Tibial nerve (tissue), 4 donors: ENCODE measurements around the gene MRPL2. TPM values are rescaled to one million over a fixed set of nuclear protein-coding genes. Genes with fewer than 3 reads are reported as not detected.

Source experiments
- DNase-seq, 2 donors: peaks; one replicate each; pipeline ENCODE4 v3.0.0-alpha.2; 2019; ENCODE audit warnings: low spot score in 2 of 2
- H3K27ac ChIP-seq, 4 donors: fragments of 200-600 bp; sonication (generic) in 3 of 4; one replicate each; pipeline ENCODE4 v1.5.1; 2017 to 2019; ENCODE audit warnings: mild to moderate bottlenecking in 1 of 4
- H3K27me3 ChIP-seq, 2 donors: fragments of 200-600 bp; sonication (generic) in 1 of 2; one replicate each; pipeline versions ENCODE4 v1.5.1 to v1.6.0; 2017 to 2019
- H3K36me3 ChIP-seq, 3 donors: fragments of 200-600 bp; sonication (generic); one replicate each; pipeline ENCODE4 v1.5.1; 2018 to 2019
- H3K4me1 ChIP-seq, 4 donors: fragments of 200-600 bp; sonication (generic) in 3 of 4; one replicate each; pipeline ENCODE4 v1.5.1; 2017 to 2019
- H3K4me3 ChIP-seq, 4 donors: fragments of 200-600 bp; sonication (generic) in 3 of 4; one replicate each; pipeline ENCODE4 v1.5.1; 2017 to 2019; ENCODE audit warnings: mild to moderate bottlenecking in 1 of 4, moderate library complexity in 1 of 4
- H3K9me3 ChIP-seq, 4 donors: fragments of 200-600 bp; sonication (generic) in 3 of 4; one replicate each; pipeline ENCODE4 v1.5.1; 2017 to 2019
- EP300 ChIP-seq, 2 donors: sonication (generic); formaldehyde crosslinking; IDR thresholded peaks; one replicate each; pipeline ENCODE4 v1.6.1; 2017; ENCODE audit warnings: antibody characterized with exemption in 2 of 2, mild to moderate bottlenecking in 1 of 2
- POLR2A ChIP-seq, 2 donors: fragments of 450-650 bp; IDR thresholded peaks; one replicate each; pipeline ENCODE4 v1.6.1; 2017; ENCODE audit warnings: antibody characterized with exemption in 2 of 2, mild to moderate bottlenecking in 2 of 2, moderate library complexity in 2 of 2
- WGBS, 2 donors: methylation state at CpG; one replicate each; pipeline ENCODE4 v1.1.5; 2018; 5-methylcytosine and 5-hydroxymethylcytosine counted together
- total RNA-seq, 4 donors: library from RNA; depleted of rRNA; stranded (reverse); fragments of >200 nt; gene quantifications; one replicate each; pipeline ENCODE4 v1.1.0, GENCODE V29; 2016
- TF ChIP-seq, protein P1 (sequence below), 5 experiments: fragments of 200-600 bp in 3 of 5; fragments of 450-650 bp in 2 of 5; sonication (generic) in 3 of 5; IDR thresholded peaks; one replicate each; pipeline ENCODE4 v1.5.1; 2016 to 2019; ENCODE audit warnings: antibody characterized with exemption in 5 of 5, mild to moderate bottlenecking in 3 of 5, moderate library complexity in 2 of 5

MRPL2 gene
- total RNA-seq, 4 donors from 2014 or later: 8.4 to 17.3 (median 11.6) TPM

GRCh38 chr6:43075670-43076463, 16.6 kb upstream of the MRPL2 start, which contains the start of gene PTK7:
TSS of gene PTK7 (plus strand) at chr6:43076314. CDS start at chr6:43076489, 175 bp downstream.
- peak within 1 kb of the TSS; percentile 22 to 56 (median 38) for H3K4me3 ChIP-seq
- peaks cover 0 to 27% of the 10 kb centered on the region in 2 donors for H3K27me3 ChIP-seq
- DNase-seq: no peak
- H3K36me3 ChIP-seq: peaks cover 0 to 45% (median 0%) of the 10 kb centered on the region in 3 donors
- H3K27ac ChIP-seq: peak within 1 kb of the TSS in 1 of 4 donors; percentile 13
- WGBS, 2 donors: 14 to 19% methylated on average over 8 to 12 of the region's 60 CpGs
- TF ChIP-seq, protein P1, sequence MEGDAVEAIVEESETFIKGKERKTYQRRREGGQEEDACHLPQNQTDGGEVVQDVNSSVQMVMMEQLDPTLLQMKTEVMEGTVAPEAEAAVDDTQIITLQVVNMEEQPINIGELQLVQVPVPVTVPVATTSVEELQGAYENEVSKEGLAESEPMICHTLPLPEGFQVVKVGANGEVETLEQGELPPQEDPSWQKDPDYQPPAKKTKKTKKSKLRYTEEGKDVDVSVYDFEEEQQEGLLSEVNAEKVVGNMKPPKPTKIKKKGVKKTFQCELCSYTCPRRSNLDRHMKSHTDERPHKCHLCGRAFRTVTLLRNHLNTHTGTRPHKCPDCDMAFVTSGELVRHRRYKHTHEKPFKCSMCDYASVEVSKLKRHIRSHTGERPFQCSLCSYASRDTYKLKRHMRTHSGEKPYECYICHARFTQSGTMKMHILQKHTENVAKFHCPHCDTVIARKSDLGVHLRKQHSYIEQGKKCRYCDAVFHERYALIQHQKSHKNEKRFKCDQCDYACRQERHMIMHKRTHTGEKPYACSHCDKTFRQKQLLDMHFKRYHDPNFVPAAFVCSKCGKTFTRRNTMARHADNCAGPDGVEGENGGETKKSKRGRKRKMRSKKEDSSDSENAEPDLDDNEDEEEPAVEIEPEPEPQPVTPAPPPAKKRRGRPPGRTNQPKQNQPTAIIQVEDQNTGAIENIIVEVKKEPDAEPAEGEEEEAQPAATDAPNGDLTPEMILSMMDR (IDR thresholded peaks at IDR 0.05): no peak
- TF ChIP-seq POLR2A (IDR thresholded peaks at IDR 0.05) (no peak), EP300 (IDR thresholded peaks at IDR 0.05) (no peak)
- H3K4me1 ChIP-seq: peaks cover 0 to 20% (median 3%) of the 10 kb centered on the region in 4 donors
- no peaks in the 10 kb centered on the region for H3K9me3 ChIP-seq

GRCh38 chr6:43074847-43075669, 15.8 kb upstream of the MRPL2 start:
- WGBS, 2 donors: 48 to 70% methylated on average over 3 to 6 of the region's 6 CpGs
- no peak overlapping the region for H3K27ac ChIP-seq

DNA sequence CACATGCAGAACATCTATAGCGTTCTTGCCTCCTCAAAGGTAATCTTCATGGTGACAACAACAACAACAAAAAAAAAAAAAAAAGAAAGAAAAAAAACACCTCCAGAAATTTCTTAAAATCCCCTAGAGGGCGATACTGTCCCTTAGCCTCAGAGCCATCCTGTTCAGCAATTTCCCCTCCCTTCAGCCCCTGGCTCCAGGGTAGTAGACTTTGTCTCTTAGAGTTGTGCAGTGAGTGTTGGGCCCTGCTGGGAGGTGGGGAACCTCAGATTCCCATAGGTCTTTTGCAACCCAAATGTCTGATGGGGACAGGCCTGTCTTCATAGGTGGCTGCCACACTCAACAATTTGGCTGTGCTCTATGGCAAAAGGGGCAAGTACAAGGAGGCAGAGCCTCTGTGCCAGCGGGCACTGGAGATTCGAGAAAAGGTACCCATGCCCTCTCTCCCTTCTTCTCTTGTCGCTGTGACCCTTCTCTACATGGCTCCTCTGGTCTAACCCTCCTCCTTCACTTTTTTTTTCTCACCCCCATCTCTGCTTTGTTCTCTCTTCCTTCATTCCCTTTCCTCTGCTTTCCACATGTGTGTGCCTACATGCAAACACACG, 10.9 kb upstream of the MRPL2 start:
- no peak for TF ChIP-seq POLR2A (IDR thresholded peaks at IDR 0.05)
- TF ChIP-seq, protein P1 (IDR thresholded peaks at IDR 0.05): peak in 2 of 5 experiments; percentile 25 to 26
- H3K27ac ChIP-seq: no peak overlapping the region
- H3K27me3 ChIP-seq: peaks cover 0 to 2% of the 10 kb centered on the region in 2 donors
- no peak overlapping the region for H3K4me3 ChIP-seq
- no peaks in the 10 kb centered on the region for H3K9me3 ChIP-seq
- 60 to 61% methylated on average over 6 of the region's 6 CpGs for WGBS, 2 donors
- peaks cover 0 to under 1% (median 0%) of the 10 kb centered on the region in 4 donors for H3K4me1 ChIP-seq
- peaks cover 3 to 93% (median 6%) of the 10 kb centered on the region in 3 donors for H3K36me3 ChIP-seq
- no peak for DNase-seq

More at GRCh38 chr6:43074847-43075669, 15.8 kb upstream of the MRPL2 start:
- Histone ChIP-seq H3K4me3 (no peak overlapping the region), H3K9me3 (no peaks in the 10 kb centered on the region), H3K4me1 (peaks cover 0 to 20% (median 3%) of the 10 kb centered on the region in 4 donors), H3K36me3 (peaks cover 0 to 53% (median 0%) of the 10 kb centered on the region in 3 donors), H3K27me3 (peaks cover 0 to 27% of the 10 kb centered on the region in 2 donors)
- no peak for TF ChIP-seq EP300 (IDR thresholded peaks at IDR 0.05)
- no peak for TF ChIP-seq POLR2A (IDR thresholded peaks at IDR 0.05)
- TF ChIP-seq, protein P1 (IDR thresholded peaks at IDR 0.05): no peak
- no peak for DNase-seq

- Histone ChIP-seq H3K27me3 (no peaks in the 10 kb centered on the region), H3K4me3 (no peak overlapping the region), H3K4me1 (peaks cover 0 to 29% (median 24%) of the 10 kb centered on the region in 4 donors), H3K27ac (no peak overlapping the region), H3K9me3 (no peaks in the 10 kb centered on the region), H3K36me3 (peaks cover 3 to 61% (median 6%) of the 10 kb centered on the region in 3 donors)
- WGBS, 2 donors: 92 to 94% methylated on average over 12 of the region's 12 CpGs
- TF ChIP-seq, protein P1 (IDR thresholded peaks at IDR 0.05): no peak
- no peak for DNase-seq
Observed at GRCh38 chr6:43062818-43063217, 3.6 kb upstream of the MRPL2 start.
